ENCODE data around the gene VSTM2B.

VSTM2B gene

GRCh38 chr19:29491995-29492577 lies 33.7 kb upstream of the VSTM2B start:
- intact Hi-C loops (cut with DNase I) = no loop called here

GRCh38 chr19:29492769-29493168 lies 33.0 kb upstream of the VSTM2B start:
- DNase-seq = peak in 25 of 42 donors; percentile 9 to 76 (median 44)
- intact Hi-C loops (cut with DNase I) = no loop called here

More at GRCh38 chr19:29491995-29492577, 33.7 kb upstream of the VSTM2B start:
- peak in 18 of 42 donors; percentile 1 to 62 (median 27) for DNase-seq

DNA sequence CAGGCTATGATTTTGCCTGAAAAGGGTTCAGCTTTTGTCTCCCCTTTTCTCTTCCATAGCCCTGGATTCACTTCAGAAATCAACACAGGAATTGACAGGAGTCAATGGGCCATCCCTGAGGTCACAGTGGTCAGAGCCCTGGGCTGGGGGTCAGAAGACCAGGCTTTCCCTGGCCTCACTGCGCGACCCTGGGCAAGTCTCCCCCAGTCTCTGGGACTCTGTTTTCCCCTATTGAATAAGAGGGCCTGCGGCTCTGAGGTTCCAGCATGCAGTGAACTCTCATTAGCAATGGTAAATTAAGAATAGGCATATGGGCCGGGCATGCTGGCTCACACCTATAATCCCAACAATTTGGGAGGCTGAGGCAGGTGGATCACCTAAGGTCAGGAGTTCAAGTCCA lies 30.7 kb upstream of the VSTM2B start:
- intact Hi-C loops (cut with DNase I) = no loop called here
- peak in 11 of 42 donors; percentile 1 to 32 (median 9) for DNase-seq

DNA sequence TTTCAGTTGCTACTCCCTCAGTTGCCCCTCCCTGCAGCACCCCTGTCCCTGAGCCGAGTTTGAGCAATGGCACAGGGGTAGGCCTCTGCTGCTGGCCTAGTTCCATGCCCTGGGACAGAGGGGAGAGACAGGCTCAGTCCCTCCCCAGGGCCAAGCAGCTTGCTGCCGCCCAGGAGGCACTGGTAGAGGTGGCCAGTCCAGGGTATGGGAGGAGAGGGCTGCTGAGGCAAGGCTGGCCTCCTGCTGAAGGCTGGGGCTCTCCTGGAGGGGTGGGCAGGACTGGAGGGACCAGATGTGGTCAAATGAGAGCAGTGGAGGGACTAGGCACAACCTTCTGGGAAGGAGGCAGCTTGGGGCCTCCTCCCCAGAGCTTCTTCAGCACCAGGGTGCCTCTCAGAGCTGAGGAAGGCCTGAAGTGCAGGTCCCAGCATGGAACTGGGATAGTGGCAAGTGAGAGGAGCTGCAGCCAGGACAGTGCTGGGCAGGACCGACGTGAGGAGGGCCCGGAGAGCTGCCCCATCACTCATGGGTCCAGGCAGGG lies 29.8 kb upstream of the VSTM2B start:
- intact Hi-C loops (cut with DNase I) = no loop called here
- DNase-seq = peak in 12 of 42 donors; percentile 0 to 25 (median 7)

DNA sequence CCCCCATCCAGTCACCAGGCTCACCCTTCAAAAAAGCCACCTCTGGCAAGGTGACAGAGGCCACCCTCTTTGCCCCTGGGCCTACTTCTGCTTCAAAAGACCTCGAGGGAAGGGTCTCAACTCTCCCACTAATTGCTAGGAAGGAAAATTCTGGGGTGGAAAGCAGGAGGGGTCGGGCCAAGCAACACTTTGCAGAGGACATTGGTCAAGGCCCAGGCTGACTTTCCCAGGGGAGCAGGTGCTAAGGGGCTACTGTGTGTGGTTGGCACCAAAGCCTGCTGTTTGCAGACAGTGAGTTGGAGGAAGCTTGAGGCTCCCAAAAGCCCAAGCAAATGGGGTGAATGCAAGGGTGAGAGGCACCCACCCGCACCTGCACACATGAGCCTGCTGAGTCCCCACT lies 28.6 kb upstream of the VSTM2B start:
- DNase-seq = peak in 11 of 42 donors; percentile 0 to 27 (median 12)
- intact Hi-C loops (cut with DNase I) = no loop called here

DNA sequence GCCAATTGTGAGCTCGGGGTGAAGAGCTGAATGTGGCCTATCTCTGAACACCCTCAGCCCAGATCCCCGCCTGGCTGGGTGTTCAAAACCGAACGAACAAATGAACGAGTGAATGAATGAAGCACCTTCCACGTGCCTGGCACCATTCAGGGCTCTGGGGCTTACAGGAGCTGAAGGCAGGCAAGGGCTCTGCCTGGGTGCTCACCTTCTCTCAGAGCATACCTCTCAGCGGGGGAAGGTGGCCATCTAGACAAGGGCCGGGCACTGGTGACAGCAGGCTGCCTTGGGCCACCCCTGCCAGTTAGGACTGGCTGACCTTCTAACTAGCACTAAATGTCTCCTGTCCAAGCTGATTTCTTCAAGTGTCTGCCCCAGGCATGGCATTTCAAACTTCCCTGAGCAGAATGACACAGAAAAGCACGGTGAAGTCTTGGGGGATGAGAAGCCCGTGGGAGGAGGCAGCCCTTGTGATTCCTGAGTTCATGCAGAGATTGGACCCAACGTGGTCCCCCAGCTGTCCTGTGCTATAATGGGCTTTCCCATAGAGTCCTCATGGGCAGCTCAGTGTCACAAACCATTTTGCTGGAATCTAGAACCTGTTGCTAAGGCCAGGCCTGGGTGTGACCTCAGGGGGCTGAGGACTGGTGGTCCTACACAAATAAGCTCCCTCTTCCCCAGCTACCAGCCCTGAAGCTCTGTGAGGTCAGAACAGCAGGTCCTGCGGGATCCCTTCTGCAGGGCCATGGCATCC lies 27.9 kb upstream of the VSTM2B start:
- peak in 16 of 42 donors; percentile 0 to 34 (median 10) for DNase-seq
- intact Hi-C loops (cut with DNase I) = no loop called here

- peak in 11 of 42 donors; percentile 0 to 37 (median 15) for DNase-seq
- intact Hi-C loops (cut with DNase I) = no loop called here
Measured at GRCh38 chr19:29499261-29499920, 26.4 kb upstream of the VSTM2B start.

GRCh38 chr19:29499921-29500590 lies 25.7 kb upstream of the VSTM2B start:
- intact Hi-C loops (cut with DNase I) = no loop called here
- peak in 19 of 42 donors; percentile 2 to 66 (median 43) for DNase-seq

GRCh38 chr19:29501816-29502580 lies 23.8 kb upstream of the VSTM2B start:
- intact Hi-C loops (cut with DNase I) = no loop called here
- DNase-seq = peak in 12 of 42 donors; percentile 2 to 43 (median 22)

GRCh38 chr19:29502581-29502850 lies 23.3 kb upstream of the VSTM2B start:
- intact Hi-C loops (cut with DNase I) = no loop called here
- DNase-seq = peak in 1 of 42 donors; percentile 15

GRCh38 chr19:29503140-29503758 lies 22.5 kb upstream of the VSTM2B start:
- DNase-seq = peak in 14 of 42 donors; percentile 2 to 61 (median 35)

GRCh38 chr19:29503785-29504184 lies 22.0 kb upstream of the VSTM2B start:
- DNase-seq = peak in 10 of 42 donors; percentile 1 to 44 (median 11)
- intact Hi-C loops (cut with DNase I) = no loop called here

More at GRCh38 chr19:29503140-29503758, 22.5 kb upstream of the VSTM2B start:
- intact Hi-C loops (cut with DNase I) = no loop called here

- intact Hi-C loops (cut with DNase I) = no loop called here
- DNase-seq = peak in 28 of 42 donors; percentile 4 to 74 (median 41)
Measured at GRCh38 chr19:29504454-29504853, 21.3 kb upstream of the VSTM2B start.

- intact Hi-C loops (cut with DNase I) = no loop called here
- DNase-seq = peak; percentile 85 to 98 (median 94)
Measured at GRCh38 chr19:29505097-29505824, 20.5 kb upstream of the VSTM2B start.

- peak in 13 of 42 donors; percentile 1 to 39 (median 10) for DNase-seq
- intact Hi-C loops (cut with DNase I) = no loop called here
Measured at GRCh38 chr19:29506619-29506911, 19.2 kb upstream of the VSTM2B start.

GRCh38 chr19:29507081-29507860 lies 18.5 kb upstream of the VSTM2B start:
- peak in 11 of 42 donors; percentile 2 to 43 (median 14) for DNase-seq
- intact Hi-C loops (cut with DNase I) = no loop called here

DNA sequence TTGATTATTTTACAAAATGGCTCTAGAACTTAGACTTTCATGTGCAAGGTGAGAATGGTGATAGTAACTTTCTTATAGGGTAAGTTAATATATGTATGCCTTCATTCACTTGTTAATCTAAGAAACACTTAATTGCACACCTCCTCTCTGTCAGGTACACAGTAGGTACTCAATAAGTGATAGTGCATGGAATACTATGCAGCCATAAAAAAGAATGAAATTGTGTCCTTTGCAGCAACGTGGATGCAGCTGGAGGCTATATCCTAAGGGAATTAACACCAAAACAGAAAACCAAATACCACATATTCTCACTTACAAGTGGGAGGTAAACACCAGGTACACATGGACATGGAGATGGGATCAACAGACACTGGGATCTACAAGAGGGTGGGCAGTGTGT lies 17.6 kb upstream of the VSTM2B start:
- DNase-seq = no peak
- intact Hi-C loops (cut with DNase I) = no loop called here

Measured in head of caudate nucleus (tissue), 42 donors.